A549 (cell line): ENCODE data around the gene EFCAB11.

ENCODE experiments used
- CTCF ChIP-seq: fragments of >200 bp; sonication (Bioruptor Twin); formaldehyde crosslinking; IDR thresholded peaks from 3 replicates; pipeline ENCODE4 v1.5.1; 2016
- POLR2A ChIP-seq: IDR thresholded peaks from 2 replicates; pipeline ENCODE4 v1.6.1; 2012; ENCODE audit warnings: mild to moderate bottlenecking, low read length
- RCOR1 ChIP-seq: fragments of 150-350 bp; IDR thresholded peaks from 2 replicates; pipeline ENCODE4 v1.6.1; 2014; ENCODE audit warnings: antibody characterized with exemption, low read length, low read depth
- SMC3 ChIP-seq: fragments of >200 bp; sonication (Bioruptor Twin); formaldehyde crosslinking; IDR thresholded peaks from 3 replicates; pipeline ENCODE4 v1.6.1; 2018; ENCODE audit warnings: inconsistent platforms
- SREBF2 ChIP-seq: fragments of 450-650 bp; IDR thresholded peaks from 2 replicates; pipeline ENCODE4 v1.6.1; 2014; ENCODE audit warnings: mild to moderate bottlenecking, moderate library complexity

GRCh38 chr14:89915114-89915878 is 39.2 kb downstream of the EFCAB11 start:
- TF ChIP-seq CTCF: peak; percentile 94
- no peak for TF ChIP-seq RCOR1
- peak; percentile 83 for TF ChIP-seq SMC3
- TF ChIP-seq SREBF2: no peak
- no peak for TF ChIP-seq POLR2A
